Adrenal gland (tissue), 12 donors: ENCODE measurements around the gene ZNF205. TPM values are rescaled to one million over a fixed set of nuclear protein-coding genes. Genes with fewer than 3 reads are reported as not detected.

Experiments used
- DNase-seq, 7 donors: peaks; one replicate each; pipeline ENCODE4 v3.0.0-alpha.2; 2019 to 2020
- H3K27ac ChIP-seq, 5 donors: fragments of 200-600 bp; sonication (generic) in 4 of 5; 1 replicate in 3 of 5; 2 replicates in 2 of 5; pipeline versions ENCODE4 v1.5.1 to v1.8.0; 2016 to 2020; ENCODE audit warnings: mild to moderate bottlenecking in 1 of 5
- H3K27me3 ChIP-seq: fragments of 200-600 bp; 2 replicates; pipeline ENCODE4 v1.8.0; 2021
- H3K36me3 ChIP-seq, 2 donors: fragments of 200-600 bp; replicated peaks in 1 of 2; 1 replicate in 1 of 2; 2 replicates in 1 of 2; pipeline versions ENCODE4 v1.5.1 to v1.8.0; 2018 to 2022
- H3K4me1 ChIP-seq, 2 donors: fragments of 200-600 bp; replicated peaks in 1 of 2; 1 replicate in 1 of 2; 2 replicates in 1 of 2; pipeline versions ENCODE4 v1.5.1 to v1.8.0; 2018 to 2021
- H3K4me3 ChIP-seq, 4 donors: fragments of 200-600 bp; sonication (generic) in 3 of 4; one replicate each; pipeline ENCODE4 v1.5.1; 2016 to 2018
- H3K9me3 ChIP-seq, 3 donors: fragments of 200-600 bp; sonication (generic) in 1 of 3; replicated peaks in 1 of 3; 1 replicate in 2 of 3; 2 replicates in 1 of 3; pipeline versions ENCODE4 v1.5.1 to v1.8.0; 2016 to 2021
- POLR2A ChIP-seq, 2 donors: fragments of 450-650 bp; IDR thresholded peaks; one replicate each; pipeline ENCODE4 v1.6.1; 2017; ENCODE audit warnings: antibody characterized with exemption in 2 of 2, mild to moderate bottlenecking in 2 of 2, moderate library complexity in 1 of 2
- WGBS, 4 donors: extraction: QIAGEN DNeasy Blood & Tissue Kit in 2 of 4; methylation state at CpG; one replicate each; pipeline versions ENCODE4 v1.1.5 to v1.1.7; 2013 to 2017; 5-methylcytosine and 5-hydroxymethylcytosine counted together
- intact Hi-C, 2 donors: fragments of 100-400 bp; cut with DNase I; formaldehyde crosslinking; loops; one replicate each; pipeline versions ENCODE4 v1.14.1 to v1.15.0; 2022 to 2023
- polyA plus RNA-seq, 3 donors: library from polyadenylated mRNA; stranded (reverse); fragments of 200-250 nt in 2 of 3; fragments of 350-450 nt in 1 of 3; fragmentation: Illumina TruSeq in 1 of 3; extraction: RNeasy Lipid Tissue Mini Kit (QIAGEN cat#74804) in 1 of 3; gene quantifications; one replicate each; pipeline ENCODE4 v1.2.3, GENCODE V29; 2013 to 2014
- total RNA-seq, 9 donors: library from RNA; depleted of rRNA in 4 of 9; stranded (reverse); fragments of >200 nt in 4 of 9; fragments of 120-200 nt in 1 of 9; fragmentation: NEBNext Ultra II Directional in 1 of 9; extraction: Animal tissue kit (Norgen Biotek cat#: 25700) in 1 of 9; gene quantifications; one replicate each; pipeline versions ENCODE4 v1.1.0 to v1.2.4, GENCODE V29; 2013 to 2023
- TF ChIP-seq, protein P1 (sequence below), 6 experiments: fragments of 450-650 bp in 4 of 6; fragments of 200-600 bp in 2 of 6; sonication (generic) in 1 of 6; IDR thresholded peaks; 1 replicate in 5 of 6; 2 replicates in 1 of 6; pipeline versions ENCODE4 v1.5.1 to v1.8.0; 2016 to 2021; ENCODE audit warnings: antibody characterized with exemption in 6 of 6, mild to moderate bottlenecking in 2 of 6, moderate library complexity in 1 of 6
- donor health status: healthy with polysubstance abuse.
- donor health status: Bipolar disorder and iron deficiency.
- donor health status: DM: yes; HTN: yes; CAD: no.
- donor health status: DM: no; HTN: no; CAD: no.
- donor health status: DM: no; HTN: no; CAD: no.
- donor health status: DM: yes; HTN: yes; CAD: no.

The ZNF205 gene
- total and polyA plus RNA-seq, 12 donors: 3.8 to 86.1 (median 15.2) TPM

DNA sequence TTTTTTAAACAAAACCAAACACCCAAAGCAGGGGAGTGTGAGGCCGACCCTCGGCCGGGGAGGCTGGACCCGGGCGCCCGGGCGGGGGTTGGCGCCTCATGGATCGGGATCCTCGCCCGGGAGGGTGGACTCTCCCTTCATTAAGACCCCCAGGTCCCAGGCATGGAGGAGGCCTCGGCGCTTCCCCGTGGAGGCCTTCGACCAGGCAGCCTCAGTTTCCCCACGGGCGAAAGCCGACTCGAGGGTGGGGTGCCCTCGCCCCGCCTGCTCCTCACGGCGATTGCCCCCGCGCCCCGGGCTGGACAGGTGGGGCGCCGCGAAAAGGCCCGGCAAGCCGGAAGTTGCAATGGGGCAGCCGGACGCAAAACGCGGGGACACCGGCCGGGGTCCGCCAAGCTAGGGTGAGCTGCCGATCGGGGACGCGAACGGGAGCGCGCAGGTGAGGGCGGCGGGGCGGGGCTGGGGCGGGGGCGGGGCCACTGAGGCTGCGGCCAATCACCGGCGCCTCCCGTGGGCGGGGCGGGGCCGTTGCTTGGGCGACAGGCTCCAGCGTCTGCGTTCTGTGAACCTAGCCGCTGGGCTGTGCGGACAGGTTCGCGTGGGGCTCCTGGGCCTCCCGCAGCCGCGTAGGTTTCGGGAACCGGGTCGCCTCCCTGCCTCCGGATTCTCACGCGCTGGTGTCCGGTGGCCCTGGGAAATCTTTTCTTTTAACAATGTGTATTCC, 6.0 kb upstream of the ZNF205 start:
- Histone ChIP-seq H3K36me3 (no peaks in the 10 kb centered on the region), H3K4me3 (peak overlapping the region; percentile 40 to 73 (median 51)), H3K9me3 (no peaks in the 10 kb centered on the region), H3K4me1 (peaks cover 12 to 18% of the 10 kb centered on the region in 2 donors), H3K27ac (peak overlapping the region; percentile 74 to 85 (median 78)), H3K27me3 (no peaks in the 10 kb centered on the region)
- DNase-seq: peak; percentile 91 to 96 (median 94)
- peak; percentile 56 to 91 for TF ChIP-seq POLR2A (IDR thresholded peaks at IDR 0.05)
- TF ChIP-seq, protein P1, sequence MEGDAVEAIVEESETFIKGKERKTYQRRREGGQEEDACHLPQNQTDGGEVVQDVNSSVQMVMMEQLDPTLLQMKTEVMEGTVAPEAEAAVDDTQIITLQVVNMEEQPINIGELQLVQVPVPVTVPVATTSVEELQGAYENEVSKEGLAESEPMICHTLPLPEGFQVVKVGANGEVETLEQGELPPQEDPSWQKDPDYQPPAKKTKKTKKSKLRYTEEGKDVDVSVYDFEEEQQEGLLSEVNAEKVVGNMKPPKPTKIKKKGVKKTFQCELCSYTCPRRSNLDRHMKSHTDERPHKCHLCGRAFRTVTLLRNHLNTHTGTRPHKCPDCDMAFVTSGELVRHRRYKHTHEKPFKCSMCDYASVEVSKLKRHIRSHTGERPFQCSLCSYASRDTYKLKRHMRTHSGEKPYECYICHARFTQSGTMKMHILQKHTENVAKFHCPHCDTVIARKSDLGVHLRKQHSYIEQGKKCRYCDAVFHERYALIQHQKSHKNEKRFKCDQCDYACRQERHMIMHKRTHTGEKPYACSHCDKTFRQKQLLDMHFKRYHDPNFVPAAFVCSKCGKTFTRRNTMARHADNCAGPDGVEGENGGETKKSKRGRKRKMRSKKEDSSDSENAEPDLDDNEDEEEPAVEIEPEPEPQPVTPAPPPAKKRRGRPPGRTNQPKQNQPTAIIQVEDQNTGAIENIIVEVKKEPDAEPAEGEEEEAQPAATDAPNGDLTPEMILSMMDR (IDR thresholded peaks at IDR 0.05): no peak
- 1 to 2% (median 1%) methylated on average over 27 to 74 of the region's 74 CpGs for WGBS, 4 donors
- intact Hi-C loops: no loop called here

- TF ChIP-seq, protein P1 (IDR thresholded peaks at IDR 0.05): no peak
- no peak for TF ChIP-seq POLR2A (IDR thresholded peaks at IDR 0.05)
- 17 to 20% (median 18%) methylated on average over 14 to 19 of the region's 19 CpGs for WGBS, 4 donors
- Histone ChIP-seq H3K4me1 (peaks cover 23 to 32% of the 10 kb centered on the region in 2 donors), H3K27ac (peak overlapping the region in 3 of 5 donors; percentile 64 to 78 (median 71)), H3K4me3 (peak overlapping the region; percentile 17 to 94 (median 78)), H3K27me3 (no peaks in the 10 kb centered on the region), H3K9me3 (no peaks in the 10 kb centered on the region), H3K36me3 (peaks cover 0 to 18% of the 10 kb centered on the region in 2 donors)
- intact Hi-C loops: no loop called here
- DNase-seq: no peak
Observed at GRCh38 chr16:3112881-3113574, 642 bp downstream of the ZNF205 start.

DNA sequence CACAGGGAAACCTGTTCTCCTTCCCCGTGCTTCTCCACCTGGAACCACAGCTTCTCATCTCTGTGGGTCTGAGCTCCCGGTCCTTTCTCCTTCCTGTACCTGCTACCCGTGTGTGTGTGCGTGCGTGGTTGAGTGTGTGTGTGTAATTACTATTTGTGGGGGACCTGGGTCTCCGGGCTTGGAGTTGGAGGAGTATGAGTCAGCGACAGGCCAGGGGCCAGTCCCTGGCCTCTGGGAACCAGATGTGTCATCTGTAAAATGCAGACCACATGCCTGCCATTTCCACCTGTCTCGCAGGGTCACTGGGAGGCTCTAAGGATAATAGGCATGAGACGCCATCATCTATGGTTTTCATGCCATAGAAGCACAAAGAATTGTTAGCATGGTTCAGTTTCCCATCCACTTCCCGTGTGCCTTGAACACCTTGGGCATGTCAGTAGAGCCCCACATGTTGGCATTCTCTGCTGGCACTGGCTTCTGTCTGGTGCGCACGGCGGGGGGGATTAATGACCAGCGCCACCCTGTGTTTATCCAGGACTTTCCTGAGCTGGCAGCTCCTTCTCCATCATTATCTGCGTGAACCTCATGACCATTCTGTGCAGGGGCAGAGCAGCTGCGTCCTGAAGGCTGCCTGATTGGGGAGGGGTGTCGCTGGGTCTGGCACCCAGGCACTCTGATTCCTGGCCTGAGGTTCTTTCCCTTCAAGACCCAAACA, 1.5 kb downstream of the ZNF205 start:
- Histone ChIP-seq H3K4me3 (peak overlapping the region in 1 of 4 donors; percentile 90), H3K9me3 (no peaks in the 10 kb centered on the region), H3K27ac (peak overlapping the region in 1 of 5 donors; percentile 46), H3K4me1 (peaks cover 21 to 32% of the 10 kb centered on the region in 2 donors), H3K36me3 (peaks cover 0 to 27% of the 10 kb centered on the region in 2 donors), H3K27me3 (no peaks in the 10 kb centered on the region)
- TF ChIP-seq POLR2A (IDR thresholded peaks at IDR 0.05): no peak
- TF ChIP-seq, protein P1 (IDR thresholded peaks at IDR 0.05): no peak
- no peak for DNase-seq
- 54 to 66% (median 58%) methylated on average over 10 to 17 of the region's 17 CpGs for WGBS, 4 donors
- intact Hi-C loops: no loop called here

DNA sequence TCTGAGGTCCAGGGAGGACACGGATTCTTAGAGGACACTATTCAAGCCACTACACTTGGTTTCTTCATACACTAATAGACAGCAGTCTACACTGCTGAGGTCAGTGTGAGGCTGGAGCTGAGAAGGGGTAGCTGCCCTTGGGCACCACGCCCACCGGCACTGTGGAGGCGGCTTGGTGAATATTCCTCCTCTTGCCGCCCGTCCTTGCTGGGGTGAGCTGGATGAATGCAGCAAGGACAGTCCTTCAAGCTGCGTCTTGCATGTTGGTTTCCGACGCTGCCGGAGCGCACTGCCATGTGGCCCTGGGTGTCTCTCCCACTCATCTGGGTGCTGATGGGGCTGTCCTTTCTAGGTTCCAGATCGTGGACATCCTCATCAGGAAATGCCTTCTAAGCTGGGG, 2.6 kb downstream of the ZNF205 start:
- Histone ChIP-seq H3K4me3 (no peak overlapping the region), H3K36me3 (peaks cover 0 to 38% of the 10 kb centered on the region in 2 donors), H3K27me3 (no peaks in the 10 kb centered on the region), H3K27ac (peak overlapping the region in 1 of 5 donors; percentile 0), H3K4me1 (peaks cover 21 to 32% of the 10 kb centered on the region in 2 donors), H3K9me3 (no peaks in the 10 kb centered on the region)
- intact Hi-C loops: no loop called here
- peak; percentile 61 to 83 (median 74) for DNase-seq
- peak in 1 of 2 donors; percentile 24 for TF ChIP-seq POLR2A (IDR thresholded peaks at IDR 0.05)
- TF ChIP-seq, protein P1 (IDR thresholded peaks at IDR 0.05): no peak
- WGBS, 4 donors: 39 to 53% (median 47%) methylated on average over 10 to 12 of the region's 12 CpGs
